Activated T-cell treated with anti-CD3 and anti-CD28 coated beads, Interleukin-2, amount 50 U/mL, for 4 hours (primary cell): ENCODE data around the gene CNNM1. TPM values are rescaled to one million over a fixed set of nuclear protein-coding genes. Genes with fewer than 3 reads are reported as not detected.

Experiments
- total RNA-seq, 3 donors: library from RNA; stranded (reverse); gene quantifications; one replicate each; pipeline ENCODE4 v1.2.1, GENCODE V29; 2021

CNNM1 gene
- total RNA-seq, 3 donors from 2014 or later, result 0.58 to 1.9 (median 0.60) TPM

Other genes with a start within 250 kb of the CNNM1 start
- gene HPSE2, start 93.5 kb upstream of the CNNM1 start, total RNA-seq, result not detected
- 10 to 100 TPM; 32.0 to 36.0 (median 34.3) TPM for gene GOT1, start 101.3 kb downstream of the CNNM1 start, total RNA-seq
- gene NKX2-3, start 203.6 kb downstream of the CNNM1 start, total RNA-seq, result not detected